ENCODE results near the gene RACK1.

- TF ChIP-seq EZH2 (IDR thresholded peaks at IDR 0.05; ENCODE audit: low read depth, low read length, severe bottlenecking) (no peak), JUN (IDR thresholded peaks at IDR 0.05; ENCODE audit: low read depth, low read length) (no peak), CTCF (IDR thresholded peaks at IDR 0.05; ENCODE audit: control extremely low read depth in 1 of 3, insufficient read depth in 1 of 3, low read depth in 1 of 3, low read length in 3 of 3) (no peak), YY1 (IDR thresholded peaks at IDR 0.05; ENCODE audit: low read depth, low read length) (no peak), ASH2L (IDR thresholded peaks at IDR 0.05; ENCODE audit: low read length) (no peak)
Measured at GRCh38 chr5:181239062-181239663, 4.5 kb downstream of the RACK1 start.
